ENCODE data around the gene MBOAT2. TPM values are rescaled to one million over a fixed set of nuclear protein-coding genes. Genes with fewer than 3 reads are reported as not detected.

Gene MBOAT2
- total RNA-seq, 1 experiment from 2014 or later, result 16.8 TPM

- Histone ChIP-seq H3K27ac (ENCODE audit: low read depth, low read length) (no peak overlapping the region), H3K9ac (ENCODE audit: low read length) (no peak overlapping the region), H4K20me1 (ENCODE audit: insufficient read depth) (no peaks in the 10 kb centered on the region), H3K36me3 (ENCODE audit: control insufficient read depth in 1 of 2, insufficient read depth in 2 of 2, low read length in 2 of 2) (no peaks in the 10 kb centered on the region), H3K4me2 (ENCODE audit: low read length) (no peak overlapping the region), H3K4me3 (replicated peaks in 1 of 2; ENCODE audit: low read depth in 1 of 2, low read length in 2 of 2) (no peak overlapping the region), H3K79me2 (ENCODE audit: insufficient read depth, low read length) (no peaks in the 10 kb centered on the region), H3K4me1 (ENCODE audit: control insufficient read depth in 1 of 2, insufficient read depth in 2 of 2, low read length in 2 of 2) (0 out of 4 replicates have a peak, but pooled peaks cover 0 to 4% of the 10 kb centered on the region in 2 experiments), H3K9me3 (ENCODE audit: control insufficient read depth in 1 of 2, insufficient read depth in 1 of 2, low read depth in 1 of 2, low read length in 2 of 2) (no peaks in the 10 kb centered on the region), H3K27me3 (ENCODE audit: insufficient read depth, low read length) (no peaks in the 10 kb centered on the region), H3K9me2 (ENCODE audit: insufficient read depth) (no peaks in the 10 kb centered on the region), H2AFZ (ENCODE audit: low read depth, low read length, poor library complexity, severe bottlenecking) (no peak overlapping the region)
- RAD21 ChIA-PET (ENCODE audit: low non-redundant PET in 1 of 2, low total read pairs in 2 of 2, uncharacterized antibody in 2 of 2, unreplicated experiment in 2 of 2), result no interaction called here
- no peak for TF ChIP-seq POLR2AphosphoS5 (IDR thresholded peaks at IDR 0.05; ENCODE audit: low read depth, low read length)
- TF ChIP-seq ELF1 (IDR thresholded peaks at IDR 0.05; ENCODE audit: borderline replicate concordance, low read depth), result no peak
- no peak for TF ChIP-seq CEBPB (IDR thresholded peaks at IDR 0.05; ENCODE audit: low read depth)
- TF ChIP-seq SRF (IDR thresholded peaks at IDR 0.05; ENCODE audit: low read depth), result no peak
- TF ChIP-seq REST (IDR thresholded peaks at IDR 0.05; ENCODE audit: low read depth), result no peak
- TF ChIP-seq CTCF (IDR thresholded peaks at IDR 0.05 in 2 of 3, conservative IDR thresholded peaks at IDR 0.05 in 1 of 3; ENCODE audit: borderline replicate concordance in 1 of 3, insufficient read depth in 1 of 3, low read depth in 2 of 3, low read length in 2 of 3), result no peak
- TF ChIP-seq ATF3 (IDR thresholded peaks at IDR 0.05), result no peak
- no peak for TF ChIP-seq EZH2 (IDR thresholded peaks at IDR 0.05)
- no peak for TF ChIP-seq SIN3A (IDR thresholded peaks at IDR 0.05; ENCODE audit: low read depth)
- CTCF ChIA-PET, result no interaction called here
- POLR2A ChIA-PET, result no interaction called here
- intact Hi-C loops (cut with micrococcal nuclease), result no loop called here
- BruUV-seq (replicated peaks), result no TSS peak
- ATAC-seq (no peak), DNase-seq (ENCODE audit: low read depth, low spot score) (no peak)
Measured at GRCh38 chr2:8849327-8849726, 154.2 kb downstream of the MBOAT2 start.

Data from HCT116 (cell line).